Ovary (tissue), 3 donors: ENCODE results near the gene NDST1.

Source experiments
- CTCF ChIP-seq, 3 donors: fragments of 450-650 bp in 2 of 3; fragments of 200-600 bp in 1 of 3; IDR thresholded peaks; one replicate each; pipeline versions ENCODE4 v1.5.1 to v1.8.0; 2016 to 2022; ENCODE audit warnings: antibody characterized with exemption in 3 of 3, mild to moderate bottlenecking in 1 of 3
- POLR2A ChIP-seq: fragments of 450-650 bp; IDR thresholded peaks from one replicate; pipeline ENCODE4 v1.6.1; 2017; ENCODE audit warnings: antibody characterized with exemption, mild to moderate bottlenecking, moderate library complexity
- donor health status: DM: no; HTN: no; CAD: no.

- TF ChIP-seq CTCF (IDR thresholded peaks at IDR 0.05) = no peak
- no peak for TF ChIP-seq POLR2A
Observed at GRCh38 chr5:150535611-150536010, 27.7 kb downstream of the NDST1 start.
